Activated CD4-positive, alpha-beta T cell treated with anti-CD3 and anti-CD28 coated beads, Interleukin-10, Interleukin-2, amounts not matched to agents 100 ng/mL and 50 ng/mL, durations not matched to agents 16 hours and 8 hours (primary cell): ENCODE measurements around the gene FBN1.

Source experiments
- DNase-seq: peaks from one replicate; pipeline ENCODE4 v3.0.0-alpha.2; 2020

Gene FBN1

GRCh38 chr15:48501208-48501607 is 144.3 kb downstream of the FBN1 start:
- DNase-seq, result no peak

- no peak for DNase-seq
Observed at GRCh38 chr15:48500595-48500994, 144.9 kb downstream of the FBN1 start.

GRCh38 chr15:48499978-48500377 is 145.5 kb downstream of the FBN1 start:
- no peak for DNase-seq

GRCh38 chr15:48498828-48499227 is 146.7 kb downstream of the FBN1 start:
- DNase-seq, result no peak

GRCh38 chr15:48494631-48495030 is 150.9 kb downstream of the FBN1 start:
- DNase-seq, result no peak

GRCh38 chr15:48493763-48494225 is 151.7 kb downstream of the FBN1 start:
- no peak for DNase-seq

GRCh38 chr15:48493084-48493762 is 152.3 kb downstream of the FBN1 start:
- DNase-seq, result no peak

- DNase-seq, result peak; percentile 45
Observed at GRCh38 chr15:48486228-48486627, 159.3 kb downstream of the FBN1 start.

- no peak for DNase-seq
Observed at GRCh38 chr15:48481802-48482201, 163.7 kb downstream of the FBN1 start.

GRCh38 chr15:48479751-48480150 is 165.8 kb downstream of the FBN1 start:
- no peak for DNase-seq

GRCh38 chr15:48478581-48478980 is 166.9 kb downstream of the FBN1 start:
- no peak for DNase-seq

GRCh38 chr15:48477795-48478360 is 167.6 kb downstream of the FBN1 start:
- DNase-seq, result no peak

- no peak for DNase-seq
Observed at GRCh38 chr15:48475600-48476395, 169.7 kb downstream of the FBN1 start.

- no peak for DNase-seq
Observed at GRCh38 chr15:48473667-48474066, 171.8 kb downstream of the FBN1 start.

GRCh38 chr15:48472756-48473155 is 172.8 kb downstream of the FBN1 start:
- DNase-seq, result no peak

GRCh38 chr15:48471073-48471472 is 174.4 kb downstream of the FBN1 start:
- no peak for DNase-seq

- no peak for DNase-seq
Observed at GRCh38 chr15:48470096-48470495, 175.4 kb downstream of the FBN1 start.

- no peak for DNase-seq
Observed at GRCh38 chr15:48469681-48470080, 175.8 kb downstream of the FBN1 start.

- no peak for DNase-seq
Observed at GRCh38 chr15:48469271-48469670, 176.2 kb downstream of the FBN1 start.

- no peak for DNase-seq
Observed at GRCh38 chr15:48467801-48468200, 177.7 kb downstream of the FBN1 start.

GRCh38 chr15:48466820-48467219 is 178.7 kb downstream of the FBN1 start:
- no peak for DNase-seq

- no peak for DNase-seq
Observed at GRCh38 chr15:48466079-48466478, 179.4 kb downstream of the FBN1 start.

GRCh38 chr15:48465410-48465809 is 180.1 kb downstream of the FBN1 start:
- DNase-seq, result no peak

- DNase-seq, result no peak
Observed at GRCh38 chr15:48463366-48463880, 182.1 kb downstream of the FBN1 start.
